Left lung (tissue), 10 donors: ENCODE data around the gene SFT2D2. TPM values are rescaled to one million over a fixed set of nuclear protein-coding genes. Genes with fewer than 3 reads are reported as not detected.

Experiments used
- ATAC-seq: fragments of 200-7000 bp; cut with Tn5 transposase; one replicate; pipeline ENCODE4 v1.9.1; 2020; ENCODE audit warnings: moderate library complexity
- DNase-seq, 4 donors: peaks; one replicate each; pipeline ENCODE4 v3.0.0-alpha.2; 2013 to 2020
- H3K27ac ChIP-seq, 2 donors: fragments of 200-600 bp; sonication (generic) in 1 of 2; one replicate each; pipeline versions ENCODE4 v1.5.0 to v1.8.0; 2020 to 2021
- H3K27me3 ChIP-seq, 2 donors: fragments of 200-600 bp; sonication (generic) in 1 of 2; one replicate each; pipeline versions ENCODE4 v1.5.0 to v1.8.0; 2020 to 2021
- H3K36me3 ChIP-seq, 2 donors: fragments of 200-600 bp; sonication (generic) in 1 of 2; one replicate each; pipeline versions ENCODE4 v1.5.0 to v1.8.0; 2020 to 2021
- H3K4me1 ChIP-seq, 2 donors: fragments of 200-600 bp; one replicate each; pipeline ENCODE4 v1.8.0; 2021
- H3K4me3 ChIP-seq, 2 donors: fragments of 200-600 bp; sonication (generic) in 1 of 2; one replicate each; pipeline versions ENCODE4 v1.5.0 to v1.8.0; 2020 to 2021; ENCODE audit warnings: mild to moderate bottlenecking in 1 of 2
- H3K9me3 ChIP-seq, 2 donors: fragments of 200-600 bp; sonication (generic) in 1 of 2; one replicate each; pipeline versions ENCODE4 v1.5.0 to v1.8.0; 2020 to 2021
- CTCF ChIP-seq, 2 donors: fragments of 200-600 bp; sonication (generic) in 1 of 2; IDR thresholded peaks; one replicate each; pipeline versions ENCODE4 v1.5.0 to v1.8.0; 2021; ENCODE audit warnings: antibody characterized with exemption in 2 of 2
- intact Hi-C, 2 donors: fragments of 100-400 bp; cut with DNase I; formaldehyde crosslinking; loops; one replicate each; pipeline versions ENCODE4 v1.11.2 to v1.14.2; 2022
- polyA plus RNA-seq, 6 donors: library from polyadenylated mRNA; unstranded; fragments of 120-200 nt; gene quantifications; one replicate each; pipeline ENCODE4 v1.2.1, GENCODE V29; 2013; ENCODE audit not compliant: insufficient read length in 6 of 6
- total RNA-seq, 2 donors: library from RNA; stranded (reverse); fragmentation: NEBNext Ultra II Directional; extraction: Animal tissue kit (Norgen Biotek cat#: 25700); gene quantifications; one replicate each; pipeline ENCODE4 v1.2.1, GENCODE V29; 2021
- donor health status: DM: no; HTN: yes; CAD: no.
- donor health status: DM: no; HTN: no; CAD: no.

Gene SFT2D2
- total and polyA plus RNA-seq, 8 donors = 21.2 to 85.9 (median 23.8) TPM

GRCh38 chr1:168266644-168267186, 40.9 kb downstream of the SFT2D2 start:
- peaks cover under 1 to 5% of the 10 kb centered on the region in 2 donors for H3K4me1 ChIP-seq
- DNase-seq (no peak), ATAC-seq (no peak)
- no peak for TF ChIP-seq CTCF (IDR thresholded peaks at IDR 0.05)
- H3K36me3 ChIP-seq = peaks cover 0 to 23% of the 10 kb centered on the region in 2 donors
- H3K27me3 ChIP-seq = no peaks in the 10 kb centered on the region
- H3K4me3 ChIP-seq = no peak overlapping the region
- no peaks in the 10 kb centered on the region for H3K9me3 ChIP-seq
- no peak overlapping the region for H3K27ac ChIP-seq
- intact Hi-C loops = no loop called here

- Histone ChIP-seq H3K4me1 (no peaks in the 10 kb centered on the region), H3K36me3 (peaks cover 0 to 2% of the 10 kb centered on the region in 2 donors), H3K27ac (no peak overlapping the region), H3K27me3 (no peaks in the 10 kb centered on the region), H3K9me3 (peaks cover 0 to 2% of the 10 kb centered on the region in 2 donors), H3K4me3 (no peak overlapping the region)
- no peak for DNase-seq
- no peak for ATAC-seq
- TF ChIP-seq CTCF (IDR thresholded peaks at IDR 0.05) = no peak
- intact Hi-C loops = no loop called here
Observed at GRCh38 chr1:168271636-168272035, 45.8 kb downstream of the SFT2D2 start.

GRCh38 chr1:168273575-168273974, 47.8 kb downstream of the SFT2D2 start:
- intact Hi-C loops = no loop called here
- no peak for ATAC-seq
- H3K4me3 ChIP-seq = no peak overlapping the region
- H3K36me3 ChIP-seq = peaks cover 0 to 2% of the 10 kb centered on the region in 2 donors
- no peak overlapping the region for H3K27ac ChIP-seq
- no peaks in the 10 kb centered on the region for H3K4me1 ChIP-seq
- DNase-seq = no peak
- no peak for TF ChIP-seq CTCF (IDR thresholded peaks at IDR 0.05)
- peaks cover 0 to 5% of the 10 kb centered on the region in 2 donors for H3K9me3 ChIP-seq
- no peaks in the 10 kb centered on the region for H3K27me3 ChIP-seq

GRCh38 chr1:168279253-168279652, 53.4 kb downstream of the SFT2D2 start:
- intact Hi-C loops = no loop called here
- Histone ChIP-seq H3K27ac (no peak overlapping the region), H3K4me1 (no peaks in the 10 kb centered on the region), H3K27me3 (no peaks in the 10 kb centered on the region), H3K9me3 (peaks cover 0 to 5% of the 10 kb centered on the region in 2 donors), H3K4me3 (no peak overlapping the region), H3K36me3 (no peaks in the 10 kb centered on the region)
- ATAC-seq (no peak), DNase-seq (no peak)
- no peak for TF ChIP-seq CTCF (IDR thresholded peaks at IDR 0.05)

- H3K4me3 ChIP-seq = no peak within 1 kb of the TSS
- peaks cover 0 to 3% of the 10 kb centered on the region in 2 donors for H3K9me3 ChIP-seq
- no peaks in the 10 kb centered on the region for H3K27me3 ChIP-seq
- intact Hi-C loops = no loop called here
- no peaks in the 10 kb centered on the region for H3K4me1 ChIP-seq
- no peak for TF ChIP-seq CTCF (IDR thresholded peaks at IDR 0.05)
- no peaks in the 10 kb centered on the region for H3K36me3 ChIP-seq
- ATAC-seq (no peak), DNase-seq (no peak)
- H3K27ac ChIP-seq = no peak within 1 kb of the TSS
Observed at GRCh38 chr1:168280296-168280927, 54.6 kb downstream of the SFT2D2 start, which contains the start of gene TBX19. TSS of gene TBX19 (plus strand) at chr1:168280877. CDS start at chr1:168281091, 214 bp downstream.
